GM12892 (cell line): ENCODE results near the gene MRNIP. TPM values are rescaled to one million over a fixed set of nuclear protein-coding genes. Genes with fewer than 3 reads are reported as not detected.

Experiments
- DNase-seq: peaks from one replicate; pipeline ENCODE4 v3.0.0; 2011; ENCODE audit not compliant: insufficient read length
- FAIRE-seq: peaks from 2 replicates; lab custom pipeline; 2011; peaks lifted over from hg19 to GRCh38; lab: Jason Lieb, UNC
- POLR2A ChIP-seq: IDR thresholded peaks from 2 replicates; pipeline ENCODE4 v1.6.1; 2011; ENCODE audit warnings: low read depth, low read length, control low read depth
- POLR2AphosphoS5 ChIP-seq: IDR thresholded peaks from 2 replicates; pipeline ENCODE4 v1.6.1; 2011; ENCODE audit warnings: low read depth, low read length, control low read depth
- TAF1 ChIP-seq: IDR thresholded peaks from 2 replicates; pipeline ENCODE4 v1.6.1; 2011; ENCODE audit warnings: low read depth, mild to moderate bottlenecking, control low read depth, low read length, borderline replicate concordance
- polyA plus RNA-seq: library from polyadenylated mRNA; unstranded; fragments of >200 nt; gene quantifications from one replicate; pipeline ENCODE4 v1.2.1, GENCODE V29; 2012; ENCODE audit warnings: missing spikeins, inconsistent platforms; ENCODE audit not compliant: missing spikeins

MRNIP gene
- polyA plus RNA-seq: 23.3 TPM

GRCh38 chr5:179858586-179859427 lies at the start of gene MRNIP:
TSS of gene MRNIP (minus strand) at chr5:179858817. CDS start at chr5:179858796, 21 bp downstream.
- peak; percentile 92 for DNase-seq
- FAIRE-seq: peak; percentile 91
- TF ChIP-seq POLR2AphosphoS5: peak; percentile 59; the same call in 1 of the 2 replicates
- TF ChIP-seq POLR2A: peak; percentile 75
- peak; percentile 41; the same call in 1 of the 2 replicates for TF ChIP-seq TAF1

GRCh38 chr5:179907556-179908324 lies 49.1 kb upstream of the MRNIP start, which contains the start of gene TBC1D9B:
TSS of gene TBC1D9B (minus strand) at chr5:179907897. CDS start at chr5:179907821, 76 bp downstream.
- DNase-seq: peak; percentile 78
- TF ChIP-seq POLR2A (peak; percentile 75; the same call in 1 of the 2 replicates), TAF1 (peak; percentile 42; the same call in 1 of the 2 replicates), POLR2AphosphoS5 (no peak)
- peak; percentile 86 for FAIRE-seq

- peak; percentile 67 for FAIRE-seq
- TF ChIP-seq POLR2AphosphoS5 (no peak), POLR2A (no peak), TAF1 (no peak)
These were observed 48.4 kb upstream of the MRNIP start for GRCh38 chr5:179906795-179907555.

GRCh38 chr5:179906294-179906794 lies 47.7 kb upstream of the MRNIP start:
- FAIRE-seq (no peak), DNase-seq (no peak)
- no peak for TF ChIP-seq TAF1
- TF ChIP-seq POLR2A: no peak
- TF ChIP-seq POLR2AphosphoS5: no peak

More at GRCh38 chr5:179906795-179907555, 48.4 kb upstream of the MRNIP start:
- DNase-seq: no peak

- FAIRE-seq: no peak
- TF ChIP-seq TAF1: no peak
- no peak for TF ChIP-seq POLR2A
- TF ChIP-seq POLR2AphosphoS5: no peak
- no peak for DNase-seq
These were observed 46.5 kb upstream of the MRNIP start for GRCh38 chr5:179905161-179905560.

GRCh38 chr5:179904463-179905160 lies 46.0 kb upstream of the MRNIP start:
- DNase-seq (no peak), FAIRE-seq (no peak)
- TF ChIP-seq TAF1 (no peak), POLR2AphosphoS5 (no peak), POLR2A (no peak)

GRCh38 chr5:179902763-179903158 lies 44.1 kb upstream of the MRNIP start:
- DNase-seq: no peak
- TF ChIP-seq POLR2A (no peak), POLR2AphosphoS5 (no peak), TAF1 (no peak)
- no peak for FAIRE-seq

- no peak for FAIRE-seq
- DNase-seq: no peak
- TF ChIP-seq TAF1 (no peak), POLR2AphosphoS5 (no peak), POLR2A (no peak)
These were observed 43.5 kb upstream of the MRNIP start for GRCh38 chr5:179901915-179902762.

GRCh38 chr5:179901462-179901861 lies 42.8 kb upstream of the MRNIP start:
- DNase-seq (no peak), FAIRE-seq (no peak)
- TF ChIP-seq TAF1 (no peak), POLR2A (no peak), POLR2AphosphoS5 (no peak)

GRCh38 chr5:179900711-179901110 lies 42.1 kb upstream of the MRNIP start:
- no peak for FAIRE-seq
- TF ChIP-seq POLR2A (no peak), POLR2AphosphoS5 (no peak), TAF1 (no peak)
- DNase-seq: no peak
